H1 (cell line): Measurements from ENCODE around the gene RIC8A.

Experiments used
- CBX8 ChIP-seq: fragments of 300-800, 300-1000 bp; sonication (generic); IDR thresholded peaks from 2 replicates; pipeline ENCODE4 v1.7.1; 2016; ENCODE audit warnings: low read depth, low read length, borderline replicate concordance
- EZH2 ChIP-seq: fragments of 200-600 bp; sonication (generic); IDR thresholded peaks from 2 replicates; pipeline ENCODE4 v1.7.1; 2012; ENCODE audit warnings: low read depth, mild to moderate bottlenecking, moderate library complexity, low read length, inconsistent platforms; ENCODE audit not compliant: severe bottlenecking
- ZNF274 ChIP-seq: IDR thresholded peaks from 2 replicates; pipeline ENCODE4 v1.7.0; 2012; ENCODE audit warnings: low read length, borderline replicate concordance; ENCODE audit errors: extremely low read depth
- TF ChIP-seq, protein P1 (sequence below), 3 experiments: IDR thresholded peaks; 1 replicate in 2 of 3; 2 replicates in 1 of 3; pipeline versions ENCODE4 v1.5.1 to v1.6.1; 2011; ENCODE audit warnings: low read length in 3 of 3, mild to moderate bottlenecking in 3 of 3, inconsistent platforms in 2 of 3, low read depth in 1 of 3, moderate library complexity in 1 of 3; ENCODE audit not compliant: insufficient read depth in 1 of 3; ENCODE audit errors: control extremely low read depth in 1 of 3

DNA sequence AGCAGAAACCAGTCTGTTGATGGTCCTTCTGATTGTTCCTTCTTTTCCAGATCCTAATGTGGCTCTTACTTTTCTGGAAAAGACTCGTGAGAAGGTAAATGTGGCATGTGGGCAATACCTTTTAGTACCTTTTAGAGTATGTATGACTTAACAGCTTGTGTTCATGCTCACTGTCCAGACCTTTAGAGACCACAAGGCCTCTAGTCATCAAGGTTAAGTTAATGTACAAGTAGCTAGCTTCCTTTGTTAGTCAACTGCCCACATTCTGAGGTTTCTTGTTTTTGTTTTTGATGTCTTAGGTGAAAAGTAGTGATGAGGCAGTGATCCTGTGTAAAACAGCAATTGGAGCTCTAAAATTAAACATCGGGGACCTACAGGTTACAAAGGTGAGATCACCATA lies 36.9 kb downstream of the RIC8A start:
- TF ChIP-seq, protein P1, sequence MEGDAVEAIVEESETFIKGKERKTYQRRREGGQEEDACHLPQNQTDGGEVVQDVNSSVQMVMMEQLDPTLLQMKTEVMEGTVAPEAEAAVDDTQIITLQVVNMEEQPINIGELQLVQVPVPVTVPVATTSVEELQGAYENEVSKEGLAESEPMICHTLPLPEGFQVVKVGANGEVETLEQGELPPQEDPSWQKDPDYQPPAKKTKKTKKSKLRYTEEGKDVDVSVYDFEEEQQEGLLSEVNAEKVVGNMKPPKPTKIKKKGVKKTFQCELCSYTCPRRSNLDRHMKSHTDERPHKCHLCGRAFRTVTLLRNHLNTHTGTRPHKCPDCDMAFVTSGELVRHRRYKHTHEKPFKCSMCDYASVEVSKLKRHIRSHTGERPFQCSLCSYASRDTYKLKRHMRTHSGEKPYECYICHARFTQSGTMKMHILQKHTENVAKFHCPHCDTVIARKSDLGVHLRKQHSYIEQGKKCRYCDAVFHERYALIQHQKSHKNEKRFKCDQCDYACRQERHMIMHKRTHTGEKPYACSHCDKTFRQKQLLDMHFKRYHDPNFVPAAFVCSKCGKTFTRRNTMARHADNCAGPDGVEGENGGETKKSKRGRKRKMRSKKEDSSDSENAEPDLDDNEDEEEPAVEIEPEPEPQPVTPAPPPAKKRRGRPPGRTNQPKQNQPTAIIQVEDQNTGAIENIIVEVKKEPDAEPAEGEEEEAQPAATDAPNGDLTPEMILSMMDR (IDR thresholded peaks at IDR 0.05; ENCODE audit: control extremely low read depth in 1 of 3, insufficient read depth in 1 of 3, low read depth in 1 of 3, low read length in 3 of 3), result no peak
- TF ChIP-seq CBX8 (no peak), EZH2 (no peak), ZNF274 (no peak)
